Trophoblast cell (in vitro differentiated cells and primary cell): ENCODE results near the gene VPS13D.

Experiments
- DNase-seq, 2 donors: peaks; one replicate each; pipeline ENCODE4 v3.0.0-alpha.2; 2016
- H2AFZ ChIP-seq: 2 replicates; pipeline ENCODE4 v1.6.1; 2013; ENCODE audit warnings: low read length, moderate library complexity, mild to moderate bottlenecking; ENCODE audit not compliant: insufficient read depth, poor library complexity
- H2AK5ac ChIP-seq: 2 replicates; pipeline ENCODE4 v1.6.1; 2013; ENCODE audit warnings: mild to moderate bottlenecking, low read length
- H2BK120ac ChIP-seq: 2 replicates; pipeline ENCODE4 v1.6.1; 2013; ENCODE audit warnings: low read length, mild to moderate bottlenecking, moderate library complexity; ENCODE audit not compliant: insufficient read depth, poor library complexity
- H2BK12ac ChIP-seq: 2 replicates; pipeline ENCODE4 v1.6.1; 2013; ENCODE audit warnings: mild to moderate bottlenecking, low read length, moderate library complexity
- H2BK5ac ChIP-seq: 2 replicates; pipeline ENCODE4 v1.6.1; 2013; ENCODE audit warnings: low read length, low read depth, moderate library complexity, mild to moderate bottlenecking; ENCODE audit not compliant: poor library complexity
- H3K14ac ChIP-seq: 2 replicates; pipeline ENCODE4 v1.6.1; 2013; ENCODE audit warnings: mild to moderate bottlenecking, low read length
- H3K18ac ChIP-seq: 2 replicates; pipeline ENCODE4 v1.6.1; 2013; ENCODE audit warnings: mild to moderate bottlenecking, low read length
- H3K23ac ChIP-seq: 2 replicates; pipeline ENCODE4 v1.6.1; 2013; ENCODE audit warnings: low read length
- H3K27ac ChIP-seq: 2 replicates; pipeline ENCODE4 v1.5.1; 2013; ENCODE audit warnings: low read depth, mild to moderate bottlenecking, inconsistent platforms, low read length, moderate library complexity
- H3K27me3 ChIP-seq: 2 replicates; pipeline ENCODE4 v1.6.1; 2013; ENCODE audit warnings: inconsistent platforms, mild to moderate bottlenecking, low read length, moderate library complexity; ENCODE audit not compliant: insufficient read depth
- H3K36me3 ChIP-seq, 2 experiments: 1 replicate in 1 of 2; 2 replicates in 1 of 2; pipeline ENCODE4 v1.6.1; 2013; ENCODE audit warnings: low read length in 2 of 2, mild to moderate bottlenecking in 2 of 2, moderate library complexity in 1 of 2; ENCODE audit not compliant: insufficient read depth in 2 of 2, control insufficient read depth in 1 of 2
- H3K4ac ChIP-seq: 2 replicates; pipeline ENCODE4 v1.6.1; 2013; ENCODE audit warnings: low read depth, mild to moderate bottlenecking, low read length, moderate library complexity
- H3K4me1 ChIP-seq, 2 experiments: 1 replicate in 1 of 2; 2 replicates in 1 of 2; pipeline ENCODE4 v1.6.1; 2013; ENCODE audit warnings: low read length in 2 of 2, mild to moderate bottlenecking in 2 of 2, moderate library complexity in 1 of 2; ENCODE audit not compliant: insufficient read depth in 2 of 2, control insufficient read depth in 1 of 2
- H3K4me2 ChIP-seq: 2 replicates; pipeline ENCODE4 v1.6.1; 2013; ENCODE audit warnings: inconsistent platforms, mild to moderate bottlenecking, low read length, moderate library complexity
- H3K4me3 ChIP-seq: 2 replicates; pipeline ENCODE4 v1.5.1; 2013; ENCODE audit warnings: mild to moderate bottlenecking, low read depth, low read length, inconsistent platforms
- H3K79me1 ChIP-seq: one replicate; pipeline ENCODE4 v1.6.1; 2013; ENCODE audit warnings: low read length
- H3K79me2 ChIP-seq: 2 replicates; pipeline ENCODE4 v1.6.1; 2013; ENCODE audit warnings: low read length, mild to moderate bottlenecking; ENCODE audit not compliant: control insufficient read depth, insufficient read depth, poor library complexity
- H3K9ac ChIP-seq: 2 replicates; pipeline ENCODE4 v1.6.1; 2013; ENCODE audit warnings: mild to moderate bottlenecking, low read length
- H3K9me3 ChIP-seq: 2 replicates; pipeline ENCODE4 v1.6.1; 2013; ENCODE audit warnings: low read depth, mild to moderate bottlenecking, control low read depth, inconsistent platforms, low read length; ENCODE audit not compliant: insufficient read depth
- H4K12ac ChIP-seq: 2 replicates; pipeline ENCODE4 v1.6.1; 2013; ENCODE audit warnings: low read depth, mild to moderate bottlenecking, low read length, moderate library complexity
- H4K8ac ChIP-seq: 2 replicates; pipeline ENCODE4 v1.6.1; 2013; ENCODE audit warnings: low read depth, mild to moderate bottlenecking, low read length, moderate library complexity
- H4K91ac ChIP-seq: one replicate; pipeline ENCODE4 v1.6.1; 2013; ENCODE audit warnings: low read depth, mild to moderate bottlenecking, low read length, moderate library complexity
- WGBS: extraction: QIAGEN DNeasy Blood & Tissue Kit; methylation state at CpG from one replicate; pipeline ENCODE4 v1.1.7; 2013; ENCODE audit warnings: missing lambda C conversion rate; ENCODE audit not compliant: insufficient read length, insufficient coverage; ENCODE audit errors: extremely low coverage; 5-methylcytosine and 5-hydroxymethylcytosine counted together

VPS13D gene

GRCh38 chr1:12433323-12434053 lies 203.7 kb downstream of the VPS13D start:
- Histone ChIP-seq H2AFZ (no peak overlapping the region), H3K4me2 (no peak overlapping the region), H2BK5ac (no peak overlapping the region), H3K9me3 (no peaks in the 10 kb centered on the region), H2BK12ac (no peak overlapping the region), H3K23ac (no peak overlapping the region), H3K79me1 (no peaks in the 10 kb centered on the region), H3K4ac (no peak overlapping the region), H3K18ac (no peak overlapping the region), H3K9ac (no peak overlapping the region), H2BK120ac (no peak overlapping the region), H3K4me3 (no peak overlapping the region), H4K91ac (no peak overlapping the region), H3K4me1 (peaks cover under 1 to 2% of the 10 kb centered on the region in 2 experiments), H3K14ac (no peak overlapping the region), H3K27me3 (no peaks in the 10 kb centered on the region), H3K36me3 (no peaks in the 10 kb centered on the region), H2AK5ac (no peak overlapping the region), H3K27ac (no peak overlapping the region), H3K79me2 (no peaks in the 10 kb centered on the region), H4K8ac (no peak overlapping the region), H4K12ac (no peak overlapping the region)
- WGBS = no CpG with 5 or more reads among the region's 12 CpGs
- no peak for DNase-seq

GRCh38 chr1:12434174-12434573 lies 204.3 kb downstream of the VPS13D start:
- no peak overlapping the region for H3K9ac ChIP-seq
- H3K36me3 ChIP-seq = no peaks in the 10 kb centered on the region
- H4K12ac ChIP-seq = no peak overlapping the region
- H3K14ac ChIP-seq = no peak overlapping the region
- H3K27ac ChIP-seq = no peak overlapping the region
- H3K4me3 ChIP-seq = no peak overlapping the region
- H3K23ac ChIP-seq = no peak overlapping the region
- H3K18ac ChIP-seq = no peak overlapping the region
- no peaks in the 10 kb centered on the region for H3K27me3 ChIP-seq
- H2BK12ac ChIP-seq = no peak overlapping the region
- no peak overlapping the region for H2BK5ac ChIP-seq
- no peak overlapping the region for H2AFZ ChIP-seq
- H3K4me2 ChIP-seq = no peak overlapping the region
- no peak for DNase-seq
- no peaks in the 10 kb centered on the region for H3K9me3 ChIP-seq
- no peaks in the 10 kb centered on the region for H3K79me2 ChIP-seq
- H3K4ac ChIP-seq = no peak overlapping the region
- no peak overlapping the region for H2AK5ac ChIP-seq
- no peaks in the 10 kb centered on the region for H3K79me1 ChIP-seq
- H4K91ac ChIP-seq = no peak overlapping the region
- peaks cover 2 to 7% of the 10 kb centered on the region in 2 experiments for H3K4me1 ChIP-seq
- no CpG with 5 or more reads among the region's 5 CpGs for WGBS
- no peak overlapping the region for H2BK120ac ChIP-seq
- H4K8ac ChIP-seq = no peak overlapping the region

DNA sequence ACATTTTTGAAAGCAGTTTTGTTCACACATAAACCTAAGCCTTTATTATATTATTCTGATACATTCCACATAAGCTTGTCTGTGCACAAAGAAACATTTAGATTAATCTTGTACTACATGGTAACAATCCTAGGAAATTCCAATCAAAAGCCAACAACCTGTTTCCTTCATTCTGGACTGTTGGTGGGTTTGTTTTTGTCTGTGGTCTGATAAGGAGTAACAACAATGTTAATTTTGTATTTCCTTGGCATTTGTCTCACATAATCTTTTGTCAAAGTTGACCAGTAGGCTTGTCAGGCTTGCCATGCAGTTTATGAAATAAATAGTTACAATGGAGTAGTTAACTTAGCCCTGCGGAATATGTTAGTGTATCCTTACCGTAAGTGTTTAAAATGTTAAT lies 204.9 kb downstream of the VPS13D start:
- H2AK5ac ChIP-seq = no peak overlapping the region

DNA sequence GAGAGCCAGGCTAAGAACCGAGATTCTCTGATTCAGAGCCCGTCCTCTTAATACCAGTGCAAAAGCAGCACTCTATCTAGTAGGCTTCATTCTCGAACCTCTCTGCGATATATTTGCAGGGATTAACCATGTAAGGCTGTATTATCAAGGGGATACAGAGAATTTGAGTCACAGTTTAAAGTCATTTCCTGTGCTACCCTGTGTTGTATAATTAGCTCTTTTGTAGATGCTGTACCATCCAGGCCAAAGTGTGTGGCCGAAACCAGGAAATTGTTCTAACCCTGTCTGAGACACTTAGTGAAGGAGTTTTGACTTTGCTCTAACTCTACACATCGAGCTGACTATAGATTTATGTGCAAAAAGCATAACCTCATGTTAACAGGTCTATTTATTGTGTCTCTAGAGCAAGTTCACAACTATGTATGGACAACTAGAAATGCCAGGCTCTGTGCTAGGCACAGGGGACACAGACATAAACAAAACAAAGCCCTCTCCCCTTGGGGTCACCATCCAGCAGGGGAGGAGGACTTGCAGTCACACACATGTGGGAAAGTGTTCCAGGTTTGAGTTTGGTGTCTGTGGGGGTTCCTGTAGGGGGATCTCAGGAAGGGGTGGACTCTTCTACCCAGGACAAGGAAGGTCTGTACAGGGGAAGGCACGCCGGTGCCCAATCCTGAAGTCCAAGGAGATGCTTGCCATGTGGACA lies 206.0 kb downstream of the VPS13D start:
- no peak overlapping the region for H2BK12ac ChIP-seq
- no peak overlapping the region for H4K12ac ChIP-seq
- no peak overlapping the region for H3K27ac ChIP-seq
- H2AFZ ChIP-seq = no peak overlapping the region
- DNase-seq = no peak
- no peak overlapping the region for H2BK5ac ChIP-seq
- H3K14ac ChIP-seq = no peak overlapping the region
- H3K79me2 ChIP-seq = no peaks in the 10 kb centered on the region
- no peak overlapping the region for H2BK120ac ChIP-seq
- H3K4me2 ChIP-seq = no peak overlapping the region
- no peak overlapping the region for H2AK5ac ChIP-seq
- no peaks in the 10 kb centered on the region for H3K79me1 ChIP-seq
- no peaks in the 10 kb centered on the region for H3K27me3 ChIP-seq
- H3K18ac ChIP-seq = no peak overlapping the region
- no peak overlapping the region for H4K91ac ChIP-seq
- H3K4ac ChIP-seq = no peak overlapping the region
- no peak overlapping the region for H3K9ac ChIP-seq
- H3K36me3 ChIP-seq = no peaks in the 10 kb centered on the region
- WGBS = no CpG with 5 or more reads among the region's 8 CpGs
- no peak overlapping the region for H3K4me3 ChIP-seq
- no peak overlapping the region for H4K8ac ChIP-seq
- H3K9me3 ChIP-seq = no peaks in the 10 kb centered on the region
- no peak overlapping the region for H3K23ac ChIP-seq
- peaks cover 2 to 7% of the 10 kb centered on the region in 2 experiments for H3K4me1 ChIP-seq

More for the DNA sequence above, 204.9 kb downstream of the VPS13D start:
- no peaks in the 10 kb centered on the region for H3K27me3 ChIP-seq
- H3K27ac ChIP-seq = no peak overlapping the region
- no peak overlapping the region for H4K91ac ChIP-seq
- no peaks in the 10 kb centered on the region for H3K36me3 ChIP-seq
- H3K9ac ChIP-seq = no peak overlapping the region
- no peak overlapping the region for H3K14ac ChIP-seq
- no peaks in the 10 kb centered on the region for H3K79me1 ChIP-seq
- no peaks in the 10 kb centered on the region for H3K9me3 ChIP-seq
- no peaks in the 10 kb centered on the region for H3K79me2 ChIP-seq
- no peak overlapping the region for H3K4me2 ChIP-seq
- no peak overlapping the region for H3K18ac ChIP-seq
- DNase-seq = no peak
- H3K4me3 ChIP-seq = no peak overlapping the region
- no peak overlapping the region for H2BK5ac ChIP-seq
- no CpG with 5 or more reads among the region's 2 CpGs for WGBS
- no peak overlapping the region for H3K4ac ChIP-seq
- no peak overlapping the region for H4K12ac ChIP-seq
- H2AFZ ChIP-seq = no peak overlapping the region
- H2BK12ac ChIP-seq = no peak overlapping the region
- H3K4me1 ChIP-seq = peaks cover 2 to 7% of the 10 kb centered on the region in 2 experiments
- H2BK120ac ChIP-seq = no peak overlapping the region
- H3K23ac ChIP-seq = no peak overlapping the region
- no peak overlapping the region for H4K8ac ChIP-seq
